Right ventricle myocardium superior (tissue), 1 donor: ENCODE results near the gene CLIP1. TPM values are rescaled to one million over a fixed set of nuclear protein-coding genes. Genes with fewer than 3 reads are reported as not detected.
"Not testable (repeated sequence)": the region's sequence is repeated elsewhere in the genome, so short reads cannot be mapped to it uniquely, and the experiment has no call there.

Experiments used
- ATAC-seq: fragments of 200-7000 bp; cut with Tn5 transposase; one replicate; pipeline ENCODE4 v1.9.1; 2020; ENCODE audit warnings: mild to moderate bottlenecking; ENCODE audit not compliant: poor library complexity
- DNase-seq: peaks from one replicate; pipeline ENCODE4 v3.0.0-alpha.2; 2020
- intact Hi-C: fragments of 100-400 bp; cut with DNase I; formaldehyde crosslinking; loops from one replicate; pipeline ENCODE4 v1.11.2; 2022
- total RNA-seq: library from RNA; stranded (reverse); fragmentation: NEBNext Ultra II Directional; extraction: Animal tissue kit (Norgen Biotek cat#: 25700); gene quantifications from one replicate; pipeline ENCODE4 v1.2.1, GENCODE V29; 2021
- donor health status: DM: no; HTN: yes; CAD: no; lungs with severe emphysema.

CLIP1 gene
- total RNA-seq, 1 donor from 2014 or later, result 92.5 TPM

- DNase-seq, ATAC-seq, intact Hi-C loops: not testable (repeated sequence)
Observed at GRCh38 chr12:122367632-122368031, 54.8 kb downstream of the CLIP1 start.

- intact Hi-C loops, result no loop called here
- DNase-seq (no peak), ATAC-seq (peak; percentile 69)
Observed at GRCh38 chr12:122366685-122367475, 55.6 kb downstream of the CLIP1 start.

- ATAC-seq, intact Hi-C loops, DNase-seq: not testable (repeated sequence)
Observed at GRCh38 chr12:122365226-122365625, 57.2 kb downstream of the CLIP1 start.

GRCh38 chr12:122363782-122364181, 58.7 kb downstream of the CLIP1 start:
- ATAC-seq (no peak), DNase-seq (no peak)
- intact Hi-C loops, result no loop called here

- no peak for ATAC-seq
- DNase-seq, result no peak
- intact Hi-C loops, result no loop called here
Observed at GRCh38 chr12:122362755-122363154, 59.7 kb downstream of the CLIP1 start.

GRCh38 chr12:122358403-122358802, 64.1 kb downstream of the CLIP1 start:
- DNase-seq, ATAC-seq, intact Hi-C loops: not testable (repeated sequence)

- DNase-seq, ATAC-seq, intact Hi-C loops: not testable (repeated sequence)
Observed at GRCh38 chr12:122357536-122357935, 64.9 kb downstream of the CLIP1 start.

- intact Hi-C loops, ATAC-seq, DNase-seq: not testable (repeated sequence)
Observed at GRCh38 chr12:122356991-122357390, 65.5 kb downstream of the CLIP1 start.

- ATAC-seq, result peak; percentile 90
- intact Hi-C loops, result no loop called here
- DNase-seq, result no peak
Observed at GRCh38 chr12:122356192-122356635, 66.3 kb downstream of the CLIP1 start.

GRCh38 chr12:122355706-122356105, 66.8 kb downstream of the CLIP1 start:
- DNase-seq (no peak), ATAC-seq (no peak)
- intact Hi-C loops, result no loop called here

- intact Hi-C loops, result no loop called here
- no peak for DNase-seq
- no peak for ATAC-seq
Observed at GRCh38 chr12:122354958-122355641, 67.4 kb downstream of the CLIP1 start.

- DNase-seq, result no peak
- ATAC-seq, result no peak
- intact Hi-C loops, result no loop called here
Observed at GRCh38 chr12:122352394-122352793, 70.1 kb downstream of the CLIP1 start.

GRCh38 chr12:122350141-122350848, 72.2 kb downstream of the CLIP1 start:
- DNase-seq (peak; percentile 83), ATAC-seq (peak; percentile 90)
- intact Hi-C loops, result no loop called here

GRCh38 chr12:122349078-122349477, 73.4 kb downstream of the CLIP1 start:
- intact Hi-C loops, result no loop called here
- DNase-seq, result no peak
- ATAC-seq, result no peak

GRCh38 chr12:122348505-122348904, 74.0 kb downstream of the CLIP1 start:
- ATAC-seq (no peak), DNase-seq (no peak)
- intact Hi-C loops, result no loop called here

GRCh38 chr12:122346054-122346453, 76.4 kb downstream of the CLIP1 start:
- intact Hi-C loops, result no loop called here
- ATAC-seq (no peak), DNase-seq (no peak)

GRCh38 chr12:122345042-122345441, 77.4 kb downstream of the CLIP1 start:
- no peak for ATAC-seq
- no peak for DNase-seq
- intact Hi-C loops, result no loop called here

GRCh38 chr12:122336015-122336946, 86.2 kb downstream of the CLIP1 start:
- no peak for ATAC-seq
- intact Hi-C loops, result no loop called here
- DNase-seq, result peak; percentile 59
